Kasumi-1 (cell line): ENCODE results near the gene APBA1.

Experiments
- DNase-seq, 2 experiments: peaks; one replicate each; lab custom pipeline; 2025; lab: John Stamatoyannopoulos, UW

The APBA1 gene

GRCh38 chr9:69519470-69520240 lies 152.5 kb downstream of the APBA1 start:
- DNase-seq: no peak

- no peak for DNase-seq
Observed at GRCh38 chr9:69516353-69517322, 155.5 kb downstream of the APBA1 start.

GRCh38 chr9:69515810-69516209 lies 156.4 kb downstream of the APBA1 start:
- DNase-seq: no peak

GRCh38 chr9:69513141-69513820 lies 158.9 kb downstream of the APBA1 start:
- no peak for DNase-seq

- no peak for DNase-seq
Observed at GRCh38 chr9:69504058-69504457, 168.1 kb downstream of the APBA1 start.

GRCh38 chr9:69502671-69503301 lies 169.4 kb downstream of the APBA1 start:
- DNase-seq: no peak

- DNase-seq: no peak
Observed at GRCh38 chr9:69500896-69501295, 171.3 kb downstream of the APBA1 start.

- DNase-seq: no peak
Observed at GRCh38 chr9:69499959-69500358, 172.2 kb downstream of the APBA1 start.

- no peak for DNase-seq
Observed at GRCh38 chr9:69499407-69499806, 172.8 kb downstream of the APBA1 start.

GRCh38 chr9:69498470-69498869 lies 173.7 kb downstream of the APBA1 start:
- DNase-seq: no peak

- DNase-seq: no peak
Observed at GRCh38 chr9:69497816-69498215, 174.4 kb downstream of the APBA1 start.

- no peak for DNase-seq
Observed at GRCh38 chr9:69496846-69497450, 175.2 kb downstream of the APBA1 start.

- DNase-seq: no peak
Observed at GRCh38 chr9:69495296-69495695, 176.9 kb downstream of the APBA1 start.

GRCh38 chr9:69494763-69495162 lies 177.4 kb downstream of the APBA1 start:
- DNase-seq: no peak

- DNase-seq: no peak
Observed at GRCh38 chr9:69494208-69494607, 178.0 kb downstream of the APBA1 start.

GRCh38 chr9:69486498-69486897 lies 185.7 kb downstream of the APBA1 start:
- no peak for DNase-seq

GRCh38 chr9:69485466-69485865 lies 186.7 kb downstream of the APBA1 start:
- no peak for DNase-seq

- DNase-seq: no peak
Observed at GRCh38 chr9:69483886-69484422, 188.2 kb downstream of the APBA1 start.

GRCh38 chr9:69476797-69477196 lies 195.4 kb downstream of the APBA1 start:
- DNase-seq: no peak

GRCh38 chr9:69476016-69476415 lies 196.2 kb downstream of the APBA1 start:
- DNase-seq: no peak

GRCh38 chr9:69474821-69475220 lies 197.3 kb downstream of the APBA1 start:
- no peak for DNase-seq
